ENCODE data around the gene IL4I1. TPM values are rescaled to one million over a fixed set of nuclear protein-coding genes. Genes with fewer than 3 reads are reported as not detected.

IL4I1 gene

Small RNA genes within 50 kb of the gene (small RNA-seq; reads per million reads assigned to genes)
- gene MIR4749: not detected

Data from skeletal muscle satellite cell (primary cell).